ENCODE data around the gene IGSF9B. TPM values are rescaled to one million over a fixed set of nuclear protein-coding genes. Genes with fewer than 3 reads are reported as not detected.

Gene IGSF9B
- total and polyA plus RNA-seq, 10 of the 15 experiments (the other 5 are each of a cell fraction or from before 2014, with no cell fraction given): 0.03 to 3.7 (median 0.20) TPM; not detected in 2

GRCh38 chr11:133990501-133990900, 33.7 kb upstream of the IGSF9B start:
- no peak overlapping the region for H3K27ac ChIP-seq (ENCODE audit: control insufficient read depth, insufficient read depth)
- ChIA-PET POLR2A (no interaction called here), SMC1A (ENCODE audit: uncharacterized antibody, unreplicated experiment) (no interaction called here), CTCF (no interaction called here), RAD21 (ENCODE audit: unreplicated experiment) (no interaction called here)
- ATAC-seq (no peak), FAIRE-seq (no peak), DNase-seq (ENCODE audit: low read depth, low spot score) (no peak)
- no peak overlapping the region for H3K4me2 ChIP-seq (ENCODE audit: control insufficient read depth, insufficient read depth)
- H3K9ac ChIP-seq (ENCODE audit: control insufficient read depth, insufficient read depth, low read length): no peak overlapping the region
- no TSS peak for BruUV-seq (replicated peaks)
- intact Hi-C loops (cut with micrococcal nuclease; ENCODE audit: unreplicated experiment) (no loop called here), in situ Hi-C loops (cut with MboI) (no loop called here)
- H3K4me1 ChIP-seq (ENCODE audit: control insufficient read depth, insufficient read depth, low read length): no peaks in the 10 kb centered on the region
- TF ChIP-seq, protein P1, sequence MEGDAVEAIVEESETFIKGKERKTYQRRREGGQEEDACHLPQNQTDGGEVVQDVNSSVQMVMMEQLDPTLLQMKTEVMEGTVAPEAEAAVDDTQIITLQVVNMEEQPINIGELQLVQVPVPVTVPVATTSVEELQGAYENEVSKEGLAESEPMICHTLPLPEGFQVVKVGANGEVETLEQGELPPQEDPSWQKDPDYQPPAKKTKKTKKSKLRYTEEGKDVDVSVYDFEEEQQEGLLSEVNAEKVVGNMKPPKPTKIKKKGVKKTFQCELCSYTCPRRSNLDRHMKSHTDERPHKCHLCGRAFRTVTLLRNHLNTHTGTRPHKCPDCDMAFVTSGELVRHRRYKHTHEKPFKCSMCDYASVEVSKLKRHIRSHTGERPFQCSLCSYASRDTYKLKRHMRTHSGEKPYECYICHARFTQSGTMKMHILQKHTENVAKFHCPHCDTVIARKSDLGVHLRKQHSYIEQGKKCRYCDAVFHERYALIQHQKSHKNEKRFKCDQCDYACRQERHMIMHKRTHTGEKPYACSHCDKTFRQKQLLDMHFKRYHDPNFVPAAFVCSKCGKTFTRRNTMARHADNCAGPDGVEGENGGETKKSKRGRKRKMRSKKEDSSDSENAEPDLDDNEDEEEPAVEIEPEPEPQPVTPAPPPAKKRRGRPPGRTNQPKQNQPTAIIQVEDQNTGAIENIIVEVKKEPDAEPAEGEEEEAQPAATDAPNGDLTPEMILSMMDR (IDR thresholded peaks at IDR 0.05 in 2 of 3, conservative IDR thresholded peaks at IDR 0.05 in 1 of 3; ENCODE audit: control insufficient read depth in 2 of 3, extremely low read depth in 1 of 3, insufficient read depth in 1 of 3, low read depth in 3 of 3, low read length in 3 of 3): no peak
- TF ChIP-seq, protein P2, sequence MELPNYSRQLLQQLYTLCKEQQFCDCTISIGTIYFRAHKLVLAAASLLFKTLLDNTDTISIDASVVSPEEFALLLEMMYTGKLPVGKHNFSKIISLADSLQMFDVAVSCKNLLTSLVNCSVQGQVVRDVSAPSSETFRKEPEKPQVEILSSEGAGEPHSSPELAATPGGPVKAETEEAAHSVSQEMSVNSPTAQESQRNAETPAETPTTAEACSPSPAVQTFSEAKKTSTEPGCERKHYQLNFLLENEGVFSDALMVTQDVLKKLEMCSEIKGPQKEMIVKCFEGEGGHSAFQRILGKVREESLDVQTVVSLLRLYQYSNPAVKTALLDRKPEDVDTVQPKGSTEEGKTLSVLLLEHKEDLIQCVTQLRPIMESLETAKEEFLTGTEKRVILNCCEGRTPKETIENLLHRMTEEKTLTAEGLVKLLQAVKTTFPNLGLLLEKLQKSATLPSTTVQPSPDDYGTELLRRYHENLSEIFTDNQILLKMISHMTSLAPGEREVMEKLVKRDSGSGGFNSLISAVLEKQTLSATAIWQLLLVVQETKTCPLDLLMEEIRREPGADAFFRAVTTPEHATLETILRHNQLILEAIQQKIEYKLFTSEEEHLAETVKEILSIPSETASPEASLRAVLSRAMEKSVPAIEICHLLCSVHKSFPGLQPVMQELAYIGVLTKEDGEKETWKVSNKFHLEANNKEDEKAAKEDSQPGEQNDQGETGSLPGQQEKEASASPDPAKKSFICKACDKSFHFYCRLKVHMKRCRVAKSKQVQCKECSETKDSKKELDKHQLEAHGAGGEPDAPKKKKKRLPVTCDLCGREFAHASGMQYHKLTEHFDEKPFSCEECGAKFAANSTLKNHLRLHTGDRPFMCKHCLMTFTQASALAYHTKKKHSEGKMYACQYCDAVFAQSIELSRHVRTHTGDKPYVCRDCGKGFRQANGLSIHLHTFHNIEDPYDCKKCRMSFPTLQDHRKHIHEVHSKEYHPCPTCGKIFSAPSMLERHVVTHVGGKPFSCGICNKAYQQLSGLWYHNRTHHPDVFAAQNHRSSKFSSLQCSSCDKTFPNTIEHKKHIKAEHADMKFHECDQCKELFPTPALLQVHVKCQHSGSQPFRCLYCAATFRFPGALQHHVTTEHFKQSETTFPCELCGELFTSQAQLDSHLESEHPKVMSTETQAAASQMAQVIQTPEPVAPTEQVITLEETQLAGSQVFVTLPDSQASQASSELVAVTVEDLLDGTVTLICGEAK (IDR thresholded peaks at IDR 0.05; ENCODE audit: borderline replicate concordance): no peak
- H3K9me3 ChIP-seq (replicated peaks; ENCODE audit: control insufficient read depth, insufficient read depth, low read length): no peaks in the 10 kb centered on the region
- H4K20me1 ChIP-seq (ENCODE audit: control insufficient read depth, insufficient read depth): no peaks in the 10 kb centered on the region
- H3K36me3 ChIP-seq (ENCODE audit: control insufficient read depth in 2 of 2, insufficient read depth in 2 of 2, low read length in 1 of 2): no peaks in the 10 kb centered on the region
- no peak overlapping the region for H3K4me3 ChIP-seq
- no peak overlapping the region for H2AFZ ChIP-seq (ENCODE audit: control insufficient read depth, low read depth, low read length)
- WGBS (ENCODE audit: insufficient coverage, insufficient replicate concordance, low lambda C conversion rate, missing lambda C conversion rate): 36% methylated on average over 10 of the region's 10 CpGs
- H3K79me2 ChIP-seq (ENCODE audit: control insufficient read depth, insufficient read depth, low read length): no peaks in the 10 kb centered on the region
- peaks cover 0 to 1% of the 10 kb centered on the region in 2 experiments; a peak in 1 of 4 replicates for H3K27me3 ChIP-seq (replicated peaks in 1 of 2; ENCODE audit: control insufficient read depth in 2 of 2, insufficient read depth in 2 of 2, low read length in 1 of 2)
